H1 (cell line): ENCODE measurements around the gene EPHA4. TPM values are rescaled to one million over a fixed set of nuclear protein-coding genes. Genes with fewer than 3 reads are reported as not detected.

ENCODE experiments used
- CTBP2 ChIP-seq: IDR thresholded peaks from 2 replicates; pipeline ENCODE4 v1.7.0; 2011; ENCODE audit warnings: borderline replicate concordance, mild to moderate bottlenecking, moderate library complexity, mixed read lengths, low read length; ENCODE audit not compliant: insufficient read depth, insufficient read length
- E2F6 ChIP-seq: IDR thresholded peaks from 2 replicates; pipeline ENCODE4 v1.6.1; 2012; ENCODE audit warnings: inconsistent platforms
- EGR1 ChIP-seq: IDR thresholded peaks from 2 replicates; pipeline ENCODE4 v1.6.1; 2011; ENCODE audit warnings: low read depth, low read length, borderline replicate concordance
- POU5F1 ChIP-seq: IDR thresholded peaks from 2 replicates; pipeline ENCODE4 v1.6.1; 2011; ENCODE audit warnings: low read depth, mild to moderate bottlenecking, low read length, moderate library complexity
- RXRA ChIP-seq: IDR thresholded peaks from 2 replicates; pipeline ENCODE4 v1.6.1; 2011; ENCODE audit warnings: low read depth, mild to moderate bottlenecking, low read length, moderate library complexity; ENCODE audit not compliant: insufficient read depth
- SAP30 ChIP-seq: fragments of 300-600 bp; sonication (generic); IDR thresholded peaks from 2 replicates; pipeline ENCODE4 v1.7.1; 2012; ENCODE audit warnings: low read length, moderate library complexity, mild to moderate bottlenecking, inconsistent platforms; ENCODE audit not compliant: insufficient read depth, insufficient replicate concordance
- SIRT6 ChIP-seq: IDR thresholded peaks from one replicate; pipeline ENCODE4 v1.7.1; 2012; ENCODE audit warnings: low read length, inconsistent platforms
- TBP ChIP-seq: IDR thresholded peaks from 2 replicates; pipeline ENCODE4 v1.6.1; 2011; ENCODE audit warnings: low read depth, low read length, improper control_type of control experiment
- USF2 ChIP-seq: IDR thresholded peaks from 2 replicates; pipeline ENCODE4 v1.6.1; 2011; ENCODE audit warnings: low read length, improper control_type of control experiment
- YY1 ChIP-seq: IDR thresholded peaks from 2 replicates; pipeline ENCODE4 v1.6.1; 2011; ENCODE audit warnings: low read depth, mild to moderate bottlenecking, low read length
- polyA plus RNA-seq, 7 experiments: library from polyadenylated mRNA; depleted of rRNA in 3 of 7; stranded (reverse) in 5 of 7; unstranded in 2 of 7; fragments of >200 nt in 5 of 7; fragments of 200-250 nt in 2 of 7; gene quantifications; 1 replicate in 5 of 7; 2 replicates in 1 of 7; 4 replicates in 1 of 7; pipeline versions ENCODE4 v1.2.1 to v1.2.3, GENCODE V29; 2011 to 2013; ENCODE audit warnings: missing spikeins in 2 of 7, mixed read lengths in 2 of 7
- total RNA-seq: library from RNA; stranded (reverse); fragmentation: NEBNext Ultra II Directional; extraction: Animal tissue kit (Norgen Biotek cat#: 25700); gene quantifications from 2 replicates; pipeline ENCODE4 v1.2.1, GENCODE V29; 2021
- TF ChIP-seq, protein P1 (sequence below), 3 experiments: IDR thresholded peaks; 1 replicate in 2 of 3; 2 replicates in 1 of 3; pipeline versions ENCODE4 v1.5.1 to v1.6.1; 2011; ENCODE audit warnings: low read length in 3 of 3, mild to moderate bottlenecking in 3 of 3, inconsistent platforms in 2 of 3, low read depth in 1 of 3, moderate library complexity in 1 of 3; ENCODE audit not compliant: insufficient read depth in 1 of 3; ENCODE audit errors: control extremely low read depth in 1 of 3

The EPHA4 gene
- total and polyA plus RNA-seq, 2 of the 8 experiments (the other 6 are each of a cell fraction or from before 2014, with no cell fraction given), result 4.3 to 5.7 TPM

GRCh38 chr2:221392228-221392881 is 179.7 kb downstream of the EPHA4 start (continued):
- TF ChIP-seq, protein P1, sequence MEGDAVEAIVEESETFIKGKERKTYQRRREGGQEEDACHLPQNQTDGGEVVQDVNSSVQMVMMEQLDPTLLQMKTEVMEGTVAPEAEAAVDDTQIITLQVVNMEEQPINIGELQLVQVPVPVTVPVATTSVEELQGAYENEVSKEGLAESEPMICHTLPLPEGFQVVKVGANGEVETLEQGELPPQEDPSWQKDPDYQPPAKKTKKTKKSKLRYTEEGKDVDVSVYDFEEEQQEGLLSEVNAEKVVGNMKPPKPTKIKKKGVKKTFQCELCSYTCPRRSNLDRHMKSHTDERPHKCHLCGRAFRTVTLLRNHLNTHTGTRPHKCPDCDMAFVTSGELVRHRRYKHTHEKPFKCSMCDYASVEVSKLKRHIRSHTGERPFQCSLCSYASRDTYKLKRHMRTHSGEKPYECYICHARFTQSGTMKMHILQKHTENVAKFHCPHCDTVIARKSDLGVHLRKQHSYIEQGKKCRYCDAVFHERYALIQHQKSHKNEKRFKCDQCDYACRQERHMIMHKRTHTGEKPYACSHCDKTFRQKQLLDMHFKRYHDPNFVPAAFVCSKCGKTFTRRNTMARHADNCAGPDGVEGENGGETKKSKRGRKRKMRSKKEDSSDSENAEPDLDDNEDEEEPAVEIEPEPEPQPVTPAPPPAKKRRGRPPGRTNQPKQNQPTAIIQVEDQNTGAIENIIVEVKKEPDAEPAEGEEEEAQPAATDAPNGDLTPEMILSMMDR (IDR thresholded peaks at IDR 0.05; ENCODE audit: control extremely low read depth in 1 of 3, insufficient read depth in 1 of 3, low read depth in 1 of 3, low read length in 3 of 3), result no peak
- no peak for TF ChIP-seq CTBP2
- TF ChIP-seq RXRA, result no peak
- TF ChIP-seq POU5F1, result no peak
- TF ChIP-seq EGR1, result no peak
- TF ChIP-seq SIRT6, result no peak
- TF ChIP-seq TBP, result no peak
- TF ChIP-seq YY1, result no peak
- no peak for TF ChIP-seq E2F6
- no peak for TF ChIP-seq SAP30
- no peak for TF ChIP-seq USF2
